ENCODE data around the gene ZNF346.
A peak's percentile ranks its signal among the peaks of the same experiment; 100 is the strongest.
"Not testable (repeated sequence)": the region's sequence is repeated elsewhere in the genome, so short reads cannot be mapped to it uniquely, and the experiment has no call there.

ZNF346 gene, protein sequence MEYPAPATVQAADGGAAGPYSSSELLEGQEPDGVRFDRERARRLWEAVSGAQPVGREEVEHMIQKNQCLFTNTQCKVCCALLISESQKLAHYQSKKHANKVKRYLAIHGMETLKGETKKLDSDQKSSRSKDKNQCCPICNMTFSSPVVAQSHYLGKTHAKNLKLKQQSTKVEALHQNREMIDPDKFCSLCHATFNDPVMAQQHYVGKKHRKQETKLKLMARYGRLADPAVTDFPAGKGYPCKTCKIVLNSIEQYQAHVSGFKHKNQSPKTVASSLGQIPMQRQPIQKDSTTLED

GRCh38 chr5:177022386-177023302 lies at the start of gene ZNF346:
Gene ZNF346 (plus strand): TSS chr5:177022696. CDS start chr5:177022739, 43 bp downstream.
- DNase-seq, result peak; percentile 51

DNA sequence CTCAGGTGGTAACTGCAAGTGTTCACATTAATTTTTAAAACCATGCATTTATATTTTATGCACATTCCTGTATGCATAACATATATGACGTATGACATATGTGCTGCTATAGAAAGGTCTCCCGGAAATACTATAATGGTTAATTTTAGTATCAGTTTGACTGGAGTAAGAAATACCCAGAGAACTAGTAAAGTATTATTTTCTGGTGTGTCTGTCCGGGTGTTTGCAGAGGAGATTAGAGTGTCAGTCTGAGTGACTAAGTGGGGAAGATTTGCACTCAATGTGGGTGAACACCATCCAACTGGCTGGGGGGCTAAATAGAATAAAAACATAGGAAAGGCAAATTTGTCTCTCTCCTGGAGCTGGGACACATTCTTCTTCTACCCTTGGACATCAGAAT lies 42.8 kb upstream of the ZNF346 start:
- DNase-seq, result no peak

DNA sequence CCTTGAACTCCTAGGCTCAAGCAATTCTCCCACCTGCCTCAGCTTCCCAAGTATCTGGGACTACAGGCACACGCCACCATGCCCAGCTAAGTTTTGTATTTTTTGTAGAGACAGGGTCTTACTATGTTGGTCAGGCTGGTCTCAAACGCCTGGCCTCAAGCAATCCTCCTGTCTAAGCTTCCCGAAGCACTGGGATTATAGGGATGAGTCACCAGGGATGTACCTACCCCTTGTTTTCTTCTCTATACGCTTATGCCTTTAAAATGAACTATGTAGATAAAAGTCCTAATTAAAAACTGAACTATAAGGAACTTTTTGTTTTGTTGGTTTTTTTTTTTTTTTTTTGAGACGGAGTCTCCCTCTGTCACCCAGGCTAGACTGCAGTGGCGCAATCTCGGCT lies 41.7 kb upstream of the ZNF346 start:
- no peak for DNase-seq

DNA sequence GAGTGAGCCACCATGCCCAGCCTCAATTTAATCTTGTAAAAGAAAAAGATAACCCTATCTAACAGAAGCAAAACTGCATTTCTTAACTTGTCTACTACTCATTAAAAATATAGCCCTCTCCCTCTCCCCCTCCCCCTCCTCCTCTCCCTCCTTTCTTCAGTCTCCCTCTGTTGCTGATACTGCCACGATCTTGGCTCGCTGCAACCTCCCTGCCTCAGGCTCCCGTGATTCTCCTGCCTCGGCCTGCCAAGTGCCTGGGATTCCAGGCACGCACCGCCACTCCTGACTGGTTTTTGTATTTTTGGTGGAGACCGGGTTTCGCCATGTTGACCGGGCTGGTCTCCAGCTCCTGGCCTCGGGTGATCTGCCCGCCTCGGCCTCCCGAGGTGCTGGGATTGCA lies 39.4 kb upstream of the ZNF346 start:
- not testable (repeated sequence) for DNase-seq

- not testable (repeated sequence) for DNase-seq
These were observed 38.9 kb upstream of the ZNF346 start for GRCh38 chr5:176983593-176983992.

GRCh38 chr5:176984176-176984575 lies 38.3 kb upstream of the ZNF346 start:
- DNase-seq, result not testable (repeated sequence)

- DNase-seq, result no peak
These were observed 37.0 kb upstream of the ZNF346 start for GRCh38 chr5:176985516-176985915.

GRCh38 chr5:176986280-176986679 lies 36.2 kb upstream of the ZNF346 start:
- no peak for DNase-seq

- no peak for DNase-seq
These were observed 34.9 kb upstream of the ZNF346 start for GRCh38 chr5:176987583-176987982.

DNA sequence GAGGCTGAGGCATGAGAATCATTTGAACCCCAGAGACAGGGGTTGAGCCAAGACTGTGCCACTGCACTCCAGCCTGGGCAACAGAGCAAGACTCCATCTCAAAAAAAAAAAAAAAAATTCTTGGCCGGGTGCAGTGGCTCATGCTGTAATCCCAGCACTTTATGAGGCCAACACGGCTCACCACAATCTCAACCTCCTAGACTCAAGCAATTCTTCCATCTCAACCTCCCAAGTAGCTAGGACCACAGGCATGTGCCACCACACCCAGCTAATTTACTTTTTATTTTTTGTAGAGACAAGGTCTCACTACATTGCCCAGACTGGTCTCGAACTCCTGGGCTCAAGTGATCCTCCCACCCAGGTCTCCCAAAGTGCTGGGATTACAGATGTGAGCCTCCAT lies 29.4 kb upstream of the ZNF346 start:
- not testable (repeated sequence) for DNase-seq

GRCh38 chr5:176994460-176995121 lies 27.9 kb upstream of the ZNF346 start:
- no peak for DNase-seq

- DNase-seq, result no peak
These were observed 27.4 kb upstream of the ZNF346 start for GRCh38 chr5:176995122-176995490.

GRCh38 chr5:176995896-176996767 lies 26.4 kb upstream of the ZNF346 start:
- no peak for DNase-seq

DNA sequence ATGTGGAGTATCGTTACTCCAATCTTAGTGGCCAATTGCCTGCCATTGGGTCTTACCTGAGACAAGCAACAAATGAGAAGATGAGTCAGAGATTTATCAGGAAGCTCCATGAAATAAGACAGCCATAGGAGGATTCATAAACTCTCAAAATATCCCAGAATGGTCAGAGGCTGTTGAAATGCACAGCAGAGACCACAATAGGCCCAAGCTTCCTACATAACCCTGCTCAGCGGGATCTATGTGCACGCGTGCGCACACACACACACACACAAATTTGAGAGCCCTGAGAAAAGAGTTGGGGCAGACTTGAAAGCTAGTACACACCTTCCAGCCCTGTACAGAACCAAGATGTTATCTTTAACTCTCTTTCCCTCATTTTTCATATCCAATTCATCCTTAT lies 25.7 kb upstream of the ZNF346 start:
- DNase-seq, result no peak

- DNase-seq, result no peak
These were observed 23.7 kb upstream of the ZNF346 start for GRCh38 chr5:176998828-176999227.

DNA sequence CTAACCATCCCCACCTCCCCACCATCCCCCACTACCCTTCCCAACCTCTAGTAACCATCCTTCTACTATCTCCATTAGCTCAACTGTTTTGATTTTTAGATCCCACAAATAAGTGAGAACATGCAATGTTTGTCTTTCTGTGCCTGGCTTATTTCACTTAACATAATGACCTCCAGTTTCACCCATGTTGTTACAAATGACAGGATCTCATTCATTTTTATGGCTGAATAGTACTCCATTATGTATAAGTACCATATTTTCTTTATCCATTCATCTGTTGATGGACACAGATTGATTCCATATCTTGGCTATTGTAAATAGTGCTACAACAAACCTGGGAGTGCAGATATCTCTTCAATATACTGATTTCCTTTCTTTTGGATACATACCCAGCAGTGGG lies 23.0 kb upstream of the ZNF346 start:
- not testable (repeated sequence) for DNase-seq

DNA sequence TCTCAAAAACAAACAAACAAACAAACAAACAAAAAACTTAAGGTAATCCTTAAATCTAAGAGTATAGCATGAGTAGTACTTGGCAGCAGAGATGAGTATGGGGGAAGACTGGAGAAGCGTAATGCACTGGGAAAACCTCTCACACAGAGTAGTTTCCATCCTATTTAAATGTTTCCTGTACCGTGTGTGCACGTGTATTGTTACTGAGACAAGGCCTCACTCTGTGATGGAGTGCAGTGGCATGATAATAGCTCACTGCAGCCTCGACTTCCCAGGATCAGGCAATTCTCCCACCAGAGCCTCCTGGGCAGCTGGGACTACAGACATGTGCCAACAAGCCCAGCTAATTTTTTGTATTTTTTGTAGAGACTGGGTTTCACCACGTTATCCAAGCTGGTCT lies 18.8 kb upstream of the ZNF346 start:
- no peak for DNase-seq

DNA sequence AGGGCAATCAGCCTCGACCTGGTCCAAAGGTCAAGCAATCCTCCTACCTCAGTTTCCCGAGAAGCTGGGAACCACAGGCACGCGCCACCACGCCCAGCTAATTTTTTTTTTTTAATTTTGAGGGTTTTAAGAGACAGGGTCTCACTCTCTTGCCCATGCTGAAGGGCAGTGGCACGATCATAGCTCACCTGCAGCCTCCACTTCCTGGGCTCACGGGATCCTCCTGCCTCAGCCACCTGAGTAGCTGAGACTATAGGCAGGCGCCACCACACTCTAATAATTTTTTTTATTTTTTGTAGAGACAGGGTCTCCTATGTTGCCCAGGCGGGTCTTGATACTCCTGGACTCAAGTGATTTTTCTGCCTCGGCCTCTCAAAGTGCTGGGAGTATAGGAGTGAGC lies 17.5 kb upstream of the ZNF346 start:
- no peak for DNase-seq

DNA sequence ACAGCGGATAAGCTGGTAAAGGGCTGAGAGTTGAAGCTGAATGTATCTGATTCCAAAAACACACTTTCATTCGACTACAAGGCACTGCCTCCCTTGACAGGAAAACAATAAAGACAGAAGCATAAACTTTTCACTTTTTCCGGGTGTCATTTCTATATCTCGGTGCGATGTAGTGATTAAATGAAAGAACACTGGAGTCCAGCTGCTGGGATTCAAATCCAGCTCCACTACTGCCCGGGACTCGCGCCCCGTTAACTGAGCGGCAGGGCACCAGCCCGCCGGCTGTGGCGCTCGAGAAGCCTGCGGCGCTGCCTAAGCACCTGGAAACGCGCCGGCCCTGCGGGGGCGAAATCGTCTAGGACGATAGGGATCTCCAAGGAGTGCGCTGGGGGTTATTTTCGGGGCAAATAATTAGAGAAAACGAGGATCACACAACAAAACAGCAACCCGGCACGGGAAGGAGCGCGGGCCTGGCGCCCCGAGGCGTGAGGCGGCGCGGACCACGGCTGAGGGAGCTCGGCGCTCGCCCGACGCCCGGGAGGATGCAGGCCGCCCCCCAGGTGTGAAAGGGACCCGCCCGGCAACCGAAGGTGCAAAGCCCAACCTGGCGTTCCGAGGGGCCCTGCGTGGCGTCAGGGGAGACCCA lies 16.8 kb upstream of the ZNF346 start:
- DNase-seq, result peak; percentile 2

- peak; percentile 65 for DNase-seq
These were observed 16.1 kb upstream of the ZNF346 start, which contains the start of gene UIMC1 for GRCh38 chr5:177006265-177006972. Gene UIMC1 (minus strand): TSS chr5:177006779. CDS start chr5:176982615, 24,164 bp downstream.

DNA sequence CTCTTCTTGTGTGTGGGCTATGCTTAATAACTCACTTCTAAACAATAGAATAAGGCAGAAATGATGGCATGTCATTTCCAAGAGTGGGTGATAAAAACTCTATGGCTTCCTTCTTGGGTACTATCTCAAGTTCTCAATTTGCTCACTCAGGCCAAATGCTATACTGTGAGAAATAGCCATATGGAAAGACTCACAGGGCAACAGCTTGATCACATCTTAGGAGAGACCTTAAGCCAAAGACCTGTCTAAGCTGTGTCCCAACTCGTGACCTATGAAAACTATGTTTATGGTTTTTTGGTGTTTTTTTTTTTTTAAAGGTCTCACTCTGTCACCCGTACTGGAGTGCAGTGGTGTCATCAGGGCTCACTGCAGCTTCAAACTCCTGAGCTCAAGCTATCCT lies 13.8 kb upstream of the ZNF346 start:
- DNase-seq, result no peak

All from DMS153 (cell line).